Loucy (cell line): ENCODE measurements around the gene CAMK2N2.

ENCODE experiments used
- CTCF ChIP-seq: fragments of 200-600 bp; sonication (generic); conservative IDR thresholded peaks from 2 replicates; pipeline ENCODE4 v1.5.1; 2014; ENCODE audit warnings: mild to moderate bottlenecking, antibody characterized with exemption, low read length
- EZH2phosphoT487 ChIP-seq: fragments of 200-600 bp; IDR thresholded peaks from 2 replicates; pipeline ENCODE4 v1.6.1; 2018; ENCODE audit warnings: antibody characterized with exemption, mild to moderate bottlenecking, moderate library complexity, borderline replicate concordance

- no peak for TF ChIP-seq CTCF
- no peak for TF ChIP-seq EZH2phosphoT487
These were observed 37.4 kb downstream of the CAMK2N2 start for GRCh38 chr3:184223946-184224345.
